ENCODE measurements around the gene GOLGA1. TPM values are rescaled to one million over a fixed set of nuclear protein-coding genes. Genes with fewer than 3 reads are reported as not detected.

Gene GOLGA1
- polyA plus RNA-seq, 1 donor from 2014 or later, result 15.3 TPM

- TF ChIP-seq, protein P1, sequence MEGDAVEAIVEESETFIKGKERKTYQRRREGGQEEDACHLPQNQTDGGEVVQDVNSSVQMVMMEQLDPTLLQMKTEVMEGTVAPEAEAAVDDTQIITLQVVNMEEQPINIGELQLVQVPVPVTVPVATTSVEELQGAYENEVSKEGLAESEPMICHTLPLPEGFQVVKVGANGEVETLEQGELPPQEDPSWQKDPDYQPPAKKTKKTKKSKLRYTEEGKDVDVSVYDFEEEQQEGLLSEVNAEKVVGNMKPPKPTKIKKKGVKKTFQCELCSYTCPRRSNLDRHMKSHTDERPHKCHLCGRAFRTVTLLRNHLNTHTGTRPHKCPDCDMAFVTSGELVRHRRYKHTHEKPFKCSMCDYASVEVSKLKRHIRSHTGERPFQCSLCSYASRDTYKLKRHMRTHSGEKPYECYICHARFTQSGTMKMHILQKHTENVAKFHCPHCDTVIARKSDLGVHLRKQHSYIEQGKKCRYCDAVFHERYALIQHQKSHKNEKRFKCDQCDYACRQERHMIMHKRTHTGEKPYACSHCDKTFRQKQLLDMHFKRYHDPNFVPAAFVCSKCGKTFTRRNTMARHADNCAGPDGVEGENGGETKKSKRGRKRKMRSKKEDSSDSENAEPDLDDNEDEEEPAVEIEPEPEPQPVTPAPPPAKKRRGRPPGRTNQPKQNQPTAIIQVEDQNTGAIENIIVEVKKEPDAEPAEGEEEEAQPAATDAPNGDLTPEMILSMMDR (IDR thresholded peaks at IDR 0.05; ENCODE audit: poor library complexity, severe bottlenecking), result no peak
- TF ChIP-seq EZH2 (IDR thresholded peaks at IDR 0.05; ENCODE audit: borderline replicate concordance, insufficient read depth, low read length, poor library complexity, severe bottlenecking), result no peak
- TF ChIP-seq POLR2AphosphoS5 (IDR thresholded peaks at IDR 0.05), result no peak
- TF ChIP-seq TAF1 (IDR thresholded peaks at IDR 0.05; ENCODE audit: low read depth), result no peak
Observed at GRCh38 chr9:124852121-124852828, 88.6 kb downstream of the GOLGA1 start (continued).

GRCh38 chr9:124849801-124850200 lies 91.1 kb downstream of the GOLGA1 start:
- no peak overlapping the region for H2AFZ ChIP-seq (ENCODE audit: low read depth, low read length)
- no peak overlapping the region for H3K4me2 ChIP-seq (ENCODE audit: low read length)
- no peaks in the 10 kb centered on the region for H3K36me3 ChIP-seq (ENCODE audit: insufficient read depth, low read length)
- H3K9me2 ChIP-seq (ENCODE audit: insufficient read depth, low read length), result no peaks in the 10 kb centered on the region
- no peak overlapping the region for H3K9ac ChIP-seq (ENCODE audit: low read length)
- no peaks in the 10 kb centered on the region for H4K20me1 ChIP-seq (ENCODE audit: insufficient read depth)
- H3K4me3 ChIP-seq (ENCODE audit: low read length), result no peak overlapping the region
- H3K9me3 ChIP-seq (ENCODE audit: low read length), result no peaks in the 10 kb centered on the region
- H3F3A ChIP-seq (ENCODE audit: insufficient read depth, low read length, poor library complexity, severe bottlenecking), result no peaks in the 10 kb centered on the region
- no peak for TF ChIP-seq EP300 (conservative IDR thresholded peaks at IDR 0.05; ENCODE audit: poor library complexity, severe bottlenecking)
- no peak for TF ChIP-seq SMC3 (conservative IDR thresholded peaks at IDR 0.05; ENCODE audit: poor library complexity)
- TF ChIP-seq REST (IDR thresholded peaks at IDR 0.05; ENCODE audit: borderline replicate concordance), result no peak
- no peak for TF ChIP-seq EZH2 (IDR thresholded peaks at IDR 0.05; ENCODE audit: borderline replicate concordance, insufficient read depth, low read length, poor library complexity, severe bottlenecking)
- no peak for TF ChIP-seq RAD21 (conservative IDR thresholded peaks at IDR 0.05)
- TF ChIP-seq MXI1 (conservative IDR thresholded peaks at IDR 0.05; ENCODE audit: poor library complexity, severe bottlenecking), result no peak
- no peak for TF ChIP-seq POLR2AphosphoS5 (IDR thresholded peaks at IDR 0.05)
- H3K27me3 ChIP-seq (ENCODE audit: insufficient read depth, low read depth, low read length), result no peaks in the 10 kb centered on the region
- H3K27ac ChIP-seq (ENCODE audit: low read length), result no peak overlapping the region
- no peaks in the 10 kb centered on the region for H3K79me2 ChIP-seq (replicated peaks; ENCODE audit: insufficient read depth, low read length)

- no peaks in the 10 kb centered on the region for H3K36me3 ChIP-seq (ENCODE audit: insufficient read depth, low read length)
- H3K27ac ChIP-seq (ENCODE audit: low read length), result no peak overlapping the region
- no peaks in the 10 kb centered on the region for H3K9me2 ChIP-seq (ENCODE audit: insufficient read depth, low read length)
- H2AFZ ChIP-seq (ENCODE audit: low read depth, low read length), result no peak overlapping the region
- H3K4me3 ChIP-seq (ENCODE audit: low read length), result no peak overlapping the region
- H3K9me3 ChIP-seq (ENCODE audit: low read length), result no peaks in the 10 kb centered on the region
- H3F3A ChIP-seq (ENCODE audit: insufficient read depth, low read length, poor library complexity, severe bottlenecking), result no peaks in the 10 kb centered on the region
- H3K9ac ChIP-seq (ENCODE audit: low read length), result no peak overlapping the region
- TF ChIP-seq, protein P1 (IDR thresholded peaks at IDR 0.05; ENCODE audit: poor library complexity, severe bottlenecking), result no peak
- TF ChIP-seq MXI1 (conservative IDR thresholded peaks at IDR 0.05; ENCODE audit: poor library complexity, severe bottlenecking), result no peak
- TF ChIP-seq RAD21 (conservative IDR thresholded peaks at IDR 0.05), result no peak
- TF ChIP-seq EP300 (conservative IDR thresholded peaks at IDR 0.05; ENCODE audit: poor library complexity, severe bottlenecking), result no peak
- TF ChIP-seq TAF1 (IDR thresholded peaks at IDR 0.05; ENCODE audit: low read depth), result no peak
- no peak for TF ChIP-seq EZH2 (IDR thresholded peaks at IDR 0.05; ENCODE audit: borderline replicate concordance, insufficient read depth, low read length, poor library complexity, severe bottlenecking)
- TF ChIP-seq POLR2AphosphoS5 (IDR thresholded peaks at IDR 0.05), result no peak
- no peak for TF ChIP-seq SMC3 (conservative IDR thresholded peaks at IDR 0.05; ENCODE audit: poor library complexity)
- no peak for TF ChIP-seq REST (IDR thresholded peaks at IDR 0.05; ENCODE audit: borderline replicate concordance)
- no peak overlapping the region for H3K4me2 ChIP-seq (ENCODE audit: low read length)
- no peaks in the 10 kb centered on the region for H3K79me2 ChIP-seq (replicated peaks; ENCODE audit: insufficient read depth, low read length)
- no peaks in the 10 kb centered on the region for H4K20me1 ChIP-seq (ENCODE audit: insufficient read depth)
- no peaks in the 10 kb centered on the region for H3K27me3 ChIP-seq (ENCODE audit: insufficient read depth, low read depth, low read length)
Observed at GRCh38 chr9:124846969-124847368, 93.9 kb downstream of the GOLGA1 start.
